HepG2 (cell line): ENCODE data around the gene PTGDS. TPM values are rescaled to one million over a fixed set of nuclear protein-coding genes. Genes with fewer than 3 reads are reported as not detected.

ENCODE experiments used
- ATAC-seq: fragments of 200-7000 bp; cut with Tn5 transposase; 3 replicates; pipeline ENCODE4 v1.9.1; 2020; ENCODE audit warnings: mild to moderate bottlenecking, moderate library complexity
- BruUV-seq: library from RNA; stranded (reverse); fragments of 400-500 nt; replicated peaks from 2 replicates; lab custom pipeline; 2021; lab: Mats Ljungman, UMichigan
- CTCF ChIA-PET: fragments of 300-600 bp; formaldehyde crosslinking; extraction: SDS; loops from one replicate; lab custom pipeline; 2021; ENCODE audit warnings: low total read pairs, inconsistent platforms, low intra/inter-chr PET ratio; lab: Yijun Ruan, JAX
- POLR2A ChIA-PET: fragments of 350-600 bp; sonication (Branson Sonifier 250); formaldehyde crosslinking; loops from one replicate; lab custom pipeline; 2020; ENCODE audit warnings: antibody characterized with exemption, inconsistent platforms; lab: Yijun Ruan, JAX
- DNase-seq: peaks from one replicate; pipeline ENCODE4 v3.0.0-alpha.2; 2015; ENCODE audit warnings: low spot score
- FAIRE-seq: peaks from 3 replicates; lab custom pipeline; 2011; peaks lifted over from hg19 to GRCh38; lab: Jason Lieb, UNC
- H2AFZ ChIP-seq: one replicate; pipeline ENCODE4 v1.6.1; 2011; ENCODE audit warnings: low read length, inconsistent platforms
- H3K27ac ChIP-seq: fragments of 300-600 bp; 3 replicates; pipeline ENCODE4 v1.8.0; 2011; ENCODE audit warnings: mixed run types, mild to moderate bottlenecking, mixed read lengths, low read length, inconsistent platforms; ENCODE audit not compliant: insufficient read depth; ENCODE audit errors: extremely low read length
- H3K27me3 ChIP-seq, 2 experiments: fragments of 200-600 bp in 1 of 2; 2 replicates in 1 of 2; 3 replicates in 1 of 2; pipeline versions ENCODE4 v1.6.0 to v1.8.0; 2011; ENCODE audit warnings: low read length in 2 of 2, mild to moderate bottlenecking in 2 of 2, moderate library complexity in 2 of 2, inconsistent platforms in 1 of 2; ENCODE audit not compliant: insufficient read depth in 2 of 2, control insufficient read depth in 1 of 2
- H3K36me3 ChIP-seq, 2 experiments: fragments of 200-600 bp in 1 of 2; replicated peaks in 1 of 2; 2 replicates in 1 of 2; 3 replicates in 1 of 2; pipeline versions ENCODE4 v1.5.1 to v1.8.0; 2011; ENCODE audit warnings: low read length in 2 of 2, inconsistent platforms in 1 of 2; ENCODE audit not compliant: insufficient read depth in 2 of 2, control insufficient read depth in 1 of 2
- H3K4me1 ChIP-seq: 2 replicates; pipeline ENCODE4 v1.5.1; 2012; ENCODE audit warnings: low read length, inconsistent platforms; ENCODE audit not compliant: insufficient read depth
- H3K4me2 ChIP-seq: 2 replicates; pipeline ENCODE4 v1.6.0; 2011; ENCODE audit warnings: low read depth, low read length, inconsistent platforms
- H3K4me3 ChIP-seq, 3 experiments: fragments of 200-600 bp in 1 of 3; sonication (generic), shearing (Covaris generic) in 1 of 3; replicated peaks in 1 of 3; 2 replicates each; pipeline ENCODE4 v1.5.1; 2011 to 2016; ENCODE audit warnings: low read length in 3 of 3, inconsistent platforms in 2 of 3, low read depth in 2 of 3, mild to moderate bottlenecking in 2 of 3, control low read depth in 1 of 3, mixed read lengths in 1 of 3; ENCODE audit not compliant: insufficient read depth in 1 of 3
- H3K79me2 ChIP-seq: one replicate; pipeline ENCODE4 v1.6.1; 2011; ENCODE audit warnings: low read length, inconsistent platforms; ENCODE audit not compliant: insufficient read depth
- H3K9ac ChIP-seq: 2 replicates; pipeline ENCODE4 v1.6.0; 2011; ENCODE audit warnings: mild to moderate bottlenecking, low read depth, low read length, inconsistent platforms; ENCODE audit not compliant: insufficient read depth
- H3K9me3 ChIP-seq: 2 replicates; pipeline ENCODE4 v1.5.1; 2012; ENCODE audit warnings: mild to moderate bottlenecking, low read length
- H4K20me1 ChIP-seq: 2 replicates; pipeline ENCODE4 v1.6.0; 2011; ENCODE audit warnings: inconsistent platforms, mild to moderate bottlenecking, low read length, moderate library complexity; ENCODE audit not compliant: insufficient read depth
- ZNF549 ChIP-seq: sonication (generic); formaldehyde crosslinking; IDR thresholded peaks from 2 replicates; pipeline ENCODE4 v1.5.0; 2020; ENCODE audit warnings: missing genetic modification reagents
- WGBS: methylation state at CpG from one replicate; pipeline ENCODE4 v1.1.6; 2017; ENCODE audit warnings: low lambda C conversion rate; 5-methylcytosine and 5-hydroxymethylcytosine counted together
- in situ Hi-C: cut with HindIII; loops from 2 replicates; pipeline ENCODE4 v1.10.0; 2017; ENCODE audit warnings: low pct_unique_long_range_greater_than_20kb; ENCODE audit not compliant: extremely low pct_ligation_motif_present
- intact Hi-C: fragments of 100-400 bp; cut with micrococcal nuclease; formaldehyde crosslinking; loops from one replicate; pipeline ENCODE4 v1.10.0; 2022; ENCODE audit not compliant: unreplicated experiment
- polyA plus RNA-seq, 8 experiments: library from polyadenylated mRNA; depleted of rRNA in 3 of 8; stranded (reverse) in 7 of 8; unstranded in 1 of 8; fragments of >200 nt; fragmentation: Illumina TruSeq in 4 of 8; extraction: Trizol in 4 of 8; gene quantifications; 2 replicates each; pipeline versions ENCODE4 v1.2.1 to v1.2.3, GENCODE V29; 2011 to 2016; ENCODE audit warnings: low read depth in 4 of 8, missing spikeins in 1 of 8, mixed read lengths in 1 of 8; ENCODE audit not compliant: insufficient read depth in 1 of 8
- total RNA-seq, 5 experiments: library from RNA; depleted of rRNA; stranded (reverse); fragments of >200 nt; fragmentation: Illumina TruSeq; extraction: Trizol; gene quantifications; 2 replicates each; pipeline ENCODE4 v1.2.3, GENCODE V29; 2016; ENCODE audit warnings: low read depth in 1 of 5
- TF ChIP-seq, protein P1 (sequence below): sonication (generic); formaldehyde crosslinking; IDR thresholded peaks from 2 replicates; pipeline ENCODE4 v1.5.0; 2020; ENCODE audit warnings: mild to moderate bottlenecking, missing genetic modification reagents, borderline replicate concordance

PTGDS gene
- total and polyA plus RNA-seq, 2 of the 13 experiments (the other 11 are each of a cell fraction or from before 2014, with no cell fraction given) = 0.33 to 0.50 TPM

DNA sequence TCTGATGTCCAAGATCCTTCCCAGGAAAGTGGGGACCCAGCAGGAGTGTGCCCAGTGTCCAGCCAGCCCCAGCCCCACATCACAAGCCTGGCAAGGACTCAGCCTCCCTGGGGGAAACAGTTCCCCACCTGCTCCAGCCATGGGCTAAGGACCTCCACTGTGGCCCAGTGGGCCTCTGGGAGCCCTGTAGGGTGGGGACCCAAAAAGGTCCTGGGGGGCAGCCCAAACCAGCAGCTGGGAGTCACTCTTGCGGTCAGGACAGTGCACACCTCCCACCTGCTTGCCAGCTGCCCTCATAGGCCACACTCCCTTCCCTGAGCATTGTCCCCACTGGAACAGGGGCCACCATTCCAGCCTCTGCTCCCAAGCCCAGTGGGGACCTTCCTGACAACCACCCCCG is 49.1 kb downstream of the PTGDS start:
- Histone ChIP-seq H3K9me3 (no peaks in the 10 kb centered on the region), H3K27ac (no peak overlapping the region), H2AFZ (no peak overlapping the region), H4K20me1 (no peaks in the 10 kb centered on the region), H3K79me2 (no peaks in the 10 kb centered on the region), H3K4me3 (no peak overlapping the region; a peak in 1 of 6 replicates), H3K36me3 (no peaks in the 10 kb centered on the region), H3K27me3 (peaks cover 0 to 16% of the 10 kb centered on the region in 2 experiments; a peak in 2 of 5 replicates), H3K4me1 (peaks cover 86% of the 10 kb centered on the region), H3K9ac (no peak overlapping the region)
- no TSS peak for BruUV-seq
- intact Hi-C loops = no loop called here
- FAIRE-seq = no peak
- POLR2A ChIA-PET = no interaction called here
- in situ Hi-C loops = no loop called here
- ATAC-seq = no peak
- no peak for TF ChIP-seq ZNF549 (CRISPR knock-in tag)
- TF ChIP-seq, protein P1, sequence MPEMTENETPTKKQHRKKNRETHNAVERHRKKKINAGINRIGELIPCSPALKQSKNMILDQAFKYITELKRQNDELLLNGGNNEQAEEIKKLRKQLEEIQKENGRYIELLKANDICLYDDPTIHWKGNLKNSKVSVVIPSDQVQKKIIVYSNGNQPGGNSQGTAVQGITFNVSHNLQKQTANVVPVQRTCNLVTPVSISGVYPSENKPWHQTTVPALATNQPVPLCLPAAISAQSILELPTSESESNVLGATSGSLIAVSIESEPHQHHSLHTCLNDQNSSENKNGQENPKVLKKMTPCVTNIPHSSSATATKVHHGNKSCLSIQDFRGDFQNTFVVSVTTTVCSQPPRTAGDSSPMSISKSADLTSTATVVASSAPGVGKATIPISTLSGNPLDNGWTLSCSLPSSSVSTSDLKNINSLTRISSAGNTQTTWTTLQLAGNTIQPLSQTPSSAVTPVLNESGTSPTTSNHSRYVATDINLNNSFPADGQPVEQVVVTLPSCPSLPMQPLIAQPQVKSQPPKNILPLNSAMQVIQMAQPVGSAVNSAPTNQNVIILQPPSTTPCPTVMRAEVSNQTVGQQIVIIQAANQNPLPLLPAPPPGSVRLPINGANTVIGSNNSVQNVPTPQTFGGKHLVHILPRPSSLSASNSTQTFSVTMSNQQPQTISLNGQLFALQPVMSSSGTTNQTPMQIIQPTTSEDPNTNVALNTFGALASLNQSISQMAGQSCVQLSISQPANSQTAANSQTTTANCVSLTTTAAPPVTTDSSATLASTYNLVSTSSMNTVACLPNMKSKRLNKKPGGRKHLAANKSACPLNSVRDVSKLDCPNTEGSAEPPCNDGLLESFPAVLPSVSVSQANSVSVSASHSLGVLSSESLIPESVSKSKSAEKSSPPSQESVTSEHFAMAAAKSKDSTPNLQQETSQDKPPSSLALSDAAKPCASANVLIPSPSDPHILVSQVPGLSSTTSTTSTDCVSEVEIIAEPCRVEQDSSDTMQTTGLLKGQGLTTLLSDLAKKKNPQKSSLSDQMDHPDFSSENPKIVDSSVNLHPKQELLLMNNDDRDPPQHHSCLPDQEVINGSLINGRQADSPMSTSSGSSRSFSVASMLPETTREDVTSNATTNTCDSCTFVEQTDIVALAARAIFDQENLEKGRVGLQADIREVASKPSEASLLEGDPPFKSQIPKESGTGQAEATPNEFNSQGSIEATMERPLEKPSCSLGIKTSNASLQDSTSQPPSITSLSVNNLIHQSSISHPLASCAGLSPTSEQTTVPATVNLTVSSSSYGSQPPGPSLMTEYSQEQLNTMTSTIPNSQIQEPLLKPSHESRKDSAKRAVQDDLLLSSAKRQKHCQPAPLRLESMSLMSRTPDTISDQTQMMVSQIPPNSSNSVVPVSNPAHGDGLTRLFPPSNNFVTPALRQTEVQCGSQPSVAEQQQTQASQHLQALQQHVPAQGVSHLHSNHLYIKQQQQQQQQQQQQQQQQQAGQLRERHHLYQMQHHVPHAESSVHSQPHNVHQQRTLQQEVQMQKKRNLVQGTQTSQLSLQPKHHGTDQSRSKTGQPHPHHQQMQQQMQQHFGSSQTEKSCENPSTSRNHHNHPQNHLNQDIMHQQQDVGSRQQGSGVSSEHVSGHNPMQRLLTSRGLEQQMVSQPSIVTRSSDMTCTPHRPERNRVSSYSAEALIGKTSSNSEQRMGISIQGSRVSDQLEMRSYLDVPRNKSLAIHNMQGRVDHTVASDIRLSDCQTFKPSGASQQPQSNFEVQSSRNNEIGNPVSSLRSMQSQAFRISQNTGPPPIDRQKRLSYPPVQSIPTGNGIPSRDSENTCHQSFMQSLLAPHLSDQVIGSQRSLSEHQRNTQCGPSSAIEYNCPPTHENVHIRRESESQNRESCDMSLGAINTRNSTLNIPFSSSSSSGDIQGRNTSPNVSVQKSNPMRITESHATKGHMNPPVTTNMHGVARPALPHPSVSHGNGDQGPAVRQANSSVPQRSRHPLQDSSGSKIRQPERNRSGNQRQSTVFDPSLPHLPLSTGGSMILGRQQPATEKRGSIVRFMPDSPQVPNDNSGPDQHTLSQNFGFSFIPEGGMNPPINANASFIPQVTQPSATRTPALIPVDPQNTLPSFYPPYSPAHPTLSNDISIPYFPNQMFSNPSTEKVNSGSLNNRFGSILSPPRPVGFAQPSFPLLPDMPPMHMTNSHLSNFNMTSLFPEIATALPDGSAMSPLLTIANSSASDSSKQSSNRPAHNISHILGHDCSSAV (CRISPR knock-in tag) = no peak
- TF ChIP-seq, all 625 proteins: peak for 0
- DNase-seq = no peak
- peak overlapping the region; percentile 84 for H3K4me2 ChIP-seq
- WGBS = 67% methylated on average over 2 of the region's 2 CpGs
- CTCF ChIA-PET = no interaction called here
